HG03159 (cell line): Measurements from ENCODE around the gene DOC2B.
"Not testable (repeated sequence)": the region's sequence is repeated elsewhere in the genome, so short reads cannot be mapped to it uniquely, and the experiment has no call there.

Source experiments
- ATAC-seq: cut with Tn5 transposase; IDR thresholded peaks from one replicate; pipeline ENCODE4 v1.9.1; 2021; ENCODE audit warnings: mild to moderate bottlenecking, moderate library complexity; ENCODE audit not compliant: unreplicated experiment

Gene DOC2B

GRCh38 chr17:181245-182049, at the start of gene DOC2B:
DOC2B (minus strand) TSS chr17:181650; CDS start chr17:181479, 171 bp downstream.
- no peak for ATAC-seq

- ATAC-seq, result no peak
These were observed 48.9 kb upstream of the DOC2B start for GRCh38 chr17:230395-230770.

GRCh38 chr17:229709-230394, 48.4 kb upstream of the DOC2B start:
- ATAC-seq, result no peak

GRCh38 chr17:228951-229708, 47.7 kb upstream of the DOC2B start:
- no peak for ATAC-seq

GRCh38 chr17:227946-228615, 46.6 kb upstream of the DOC2B start:
- no peak for ATAC-seq

- ATAC-seq, result no peak
These were observed 45.9 kb upstream of the DOC2B start for GRCh38 chr17:227078-227945.

GRCh38 chr17:226108-227077, 44.9 kb upstream of the DOC2B start:
- no peak for ATAC-seq

GRCh38 chr17:225551-225950, 44.1 kb upstream of the DOC2B start:
- ATAC-seq, result no peak

GRCh38 chr17:224576-224975, 43.1 kb upstream of the DOC2B start:
- not testable (repeated sequence) for ATAC-seq

GRCh38 chr17:223723-224471, 42.4 kb upstream of the DOC2B start:
- ATAC-seq, result no peak

GRCh38 chr17:222172-222571, 40.7 kb upstream of the DOC2B start:
- ATAC-seq, result no peak

- no peak for ATAC-seq
These were observed 38.2 kb upstream of the DOC2B start for GRCh38 chr17:219696-220095.

GRCh38 chr17:218432-219110, 37.1 kb upstream of the DOC2B start:
- ATAC-seq, result no peak

GRCh38 chr17:216625-217024, 35.2 kb upstream of the DOC2B start:
- no peak for ATAC-seq

- not testable (repeated sequence) for ATAC-seq
These were observed 34.4 kb upstream of the DOC2B start for GRCh38 chr17:215563-216478.

- no peak for ATAC-seq
These were observed 33.5 kb upstream of the DOC2B start for GRCh38 chr17:214881-215331.
